Measurements from ENCODE around the gene ITIH3.

DNA sequence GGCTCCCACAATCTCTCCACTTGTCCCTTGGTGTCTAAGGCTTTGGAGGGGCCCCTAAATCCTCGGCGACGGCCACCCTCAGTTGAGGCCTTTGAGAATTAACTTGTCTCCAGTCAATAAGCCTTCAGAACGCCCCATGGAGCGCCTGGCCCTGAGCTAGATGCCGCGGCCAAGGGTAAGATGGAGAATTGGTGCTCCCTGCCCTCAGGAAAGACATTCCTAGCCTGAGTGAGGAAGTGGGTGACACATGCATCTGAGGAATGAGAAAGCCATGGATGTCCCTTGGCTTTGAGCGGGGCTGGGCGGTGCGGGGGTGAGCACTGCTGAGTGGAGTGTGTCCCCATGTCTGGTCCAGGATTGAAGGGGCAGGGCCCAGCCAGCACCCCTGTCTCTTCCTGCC is 22.6 kb downstream of the ITIH3 start:
- TF ChIP-seq, protein P1, sequence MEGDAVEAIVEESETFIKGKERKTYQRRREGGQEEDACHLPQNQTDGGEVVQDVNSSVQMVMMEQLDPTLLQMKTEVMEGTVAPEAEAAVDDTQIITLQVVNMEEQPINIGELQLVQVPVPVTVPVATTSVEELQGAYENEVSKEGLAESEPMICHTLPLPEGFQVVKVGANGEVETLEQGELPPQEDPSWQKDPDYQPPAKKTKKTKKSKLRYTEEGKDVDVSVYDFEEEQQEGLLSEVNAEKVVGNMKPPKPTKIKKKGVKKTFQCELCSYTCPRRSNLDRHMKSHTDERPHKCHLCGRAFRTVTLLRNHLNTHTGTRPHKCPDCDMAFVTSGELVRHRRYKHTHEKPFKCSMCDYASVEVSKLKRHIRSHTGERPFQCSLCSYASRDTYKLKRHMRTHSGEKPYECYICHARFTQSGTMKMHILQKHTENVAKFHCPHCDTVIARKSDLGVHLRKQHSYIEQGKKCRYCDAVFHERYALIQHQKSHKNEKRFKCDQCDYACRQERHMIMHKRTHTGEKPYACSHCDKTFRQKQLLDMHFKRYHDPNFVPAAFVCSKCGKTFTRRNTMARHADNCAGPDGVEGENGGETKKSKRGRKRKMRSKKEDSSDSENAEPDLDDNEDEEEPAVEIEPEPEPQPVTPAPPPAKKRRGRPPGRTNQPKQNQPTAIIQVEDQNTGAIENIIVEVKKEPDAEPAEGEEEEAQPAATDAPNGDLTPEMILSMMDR (IDR thresholded peaks at IDR 0.05; ENCODE audit: low read depth, low read length, missing input control) = no peak
- TF ChIP-seq YY1 (IDR thresholded peaks at IDR 0.05) (no peak), RAD21 (IDR thresholded peaks at IDR 0.05) (no peak), NR2F2 (IDR thresholded peaks at IDR 0.05) (no peak)
